K562 (cell line): Measurements from ENCODE around the gene AURKB. TPM values are rescaled to one million over a fixed set of nuclear protein-coding genes. Genes with fewer than 3 reads are reported as not detected.

Experiments used
- ATF4 ChIP-seq: fragments of 450-650 bp; formaldehyde crosslinking; IDR thresholded peaks from 2 replicates; pipeline ENCODE4 v1.4.0; 2022; ENCODE audit warnings: mild to moderate bottlenecking, moderate library complexity
- CEBPZ ChIP-seq: fragments of 150-350 bp; IDR thresholded peaks from 2 replicates; pipeline ENCODE4 v1.6.1; 2014; ENCODE audit warnings: low read depth, mild to moderate bottlenecking, low read length, borderline replicate concordance
- DACH1 ChIP-seq: fragments of 450-650 bp; IDR thresholded peaks from 2 replicates; pipeline ENCODE4 v1.6.1; 2018; ENCODE audit not compliant: partially characterized antibody
- HIVEP1 ChIP-seq: fragments of 250-450 bp; sonication (Bioruptor Pico); IDR thresholded peaks from 2 replicates; pipeline ENCODE4 v1.4.0; 2020; ENCODE audit warnings: mild to moderate bottlenecking
- KAT2B ChIP-seq: IDR thresholded peaks from one replicate; pipeline ENCODE4 v1.6.1; 2012; ENCODE audit warnings: low read depth, mild to moderate bottlenecking, control low read depth, inconsistent platforms, low read length, moderate library complexity
- KLF13 ChIP-seq: fragments of 450-650 bp; IDR thresholded peaks from 2 replicates; pipeline ENCODE4 v1.6.1; 2016; ENCODE audit warnings: missing genetic modification characterization, low read depth, mild to moderate bottlenecking, missing compliant biosample characterization, moderate library complexity, borderline replicate concordance
- NR4A1 ChIP-seq, 2 experiments: fragments of 250-450 bp in 1 of 2; fragments of 450-650 bp in 1 of 2; sonication (Bioruptor Pico) in 1 of 2; IDR thresholded peaks; 2 replicates each; pipeline versions ENCODE4 v1.4.0 to v1.6.1; 2016 to 2020; ENCODE audit warnings: mild to moderate bottlenecking in 2 of 2, missing compliant biosample characterization in 1 of 2, missing genetic modification characterization in 1 of 2, moderate library complexity in 1 of 2
- SIN3A ChIP-seq, 2 experiments: fragments of 150-350 bp in 1 of 2; IDR thresholded peaks; 2 replicates each; pipeline ENCODE4 v1.6.1; 2011 to 2016; ENCODE audit warnings: borderline replicate concordance in 2 of 2, low read depth in 2 of 2, low read length in 2 of 2, mild to moderate bottlenecking in 2 of 2, moderate library complexity in 2 of 2; ENCODE audit not compliant: control insufficient read depth in 1 of 2
- TAF1 ChIP-seq: IDR thresholded peaks from 2 replicates; pipeline ENCODE4 v1.6.1; 2011; ENCODE audit warnings: mild to moderate bottlenecking, low read length, moderate library complexity; ENCODE audit not compliant: insufficient read depth, control insufficient read depth, severe bottlenecking; ENCODE audit errors: extremely low read depth
- ZBTB5 ChIP-seq: fragments of 450-650 bp; IDR thresholded peaks from 2 replicates; pipeline ENCODE4 v1.6.1; 2017; ENCODE audit warnings: antibody characterized with exemption
- ZKSCAN1 ChIP-seq: fragments of 150-350 bp; IDR thresholded peaks from 2 replicates; pipeline ENCODE4 v1.6.1; 2016; ENCODE audit warnings: low read depth, low read length
- ZNF57 ChIP-seq: fragments of 450-650 bp; formaldehyde crosslinking; IDR thresholded peaks from 2 replicates; pipeline ENCODE4 v1.4.0; 2020; ENCODE audit warnings: mild to moderate bottlenecking, moderate library complexity
- ZNF609 ChIP-seq: sonication (generic); formaldehyde crosslinking; IDR thresholded peaks from 2 replicates; pipeline ENCODE4 v1.8.1; 2023; ENCODE audit warnings: missing genetic modification reagents, mild to moderate bottlenecking, borderline replicate concordance
- ZNF780A ChIP-seq: fragments of 250-450 bp; sonication (Bioruptor Pico); IDR thresholded peaks from 2 replicates; pipeline ENCODE4 v1.5.0; 2021; ENCODE audit warnings: mild to moderate bottlenecking
- polyA plus RNA-seq, 8 experiments: library from polyadenylated mRNA; depleted of rRNA in 4 of 8; stranded (reverse) in 5 of 8; unstranded in 3 of 8; fragments of >200 nt; fragmentation: Nextera tagmentation in 2 of 8; fragmentation: Illumina TruSeq in 1 of 8; extraction: Ambion mirVana in 2 of 8; extraction: Trizol in 1 of 8; gene quantifications; 2 replicates each; pipeline versions ENCODE4 v1.2.1 to v1.2.3, GENCODE V29; 2011 to 2014; ENCODE audit warnings: inconsistent platforms in 1 of 8, missing spikeins in 1 of 8
- total RNA-seq, 7 experiments: library from RNA; depleted of rRNA in 6 of 7; stranded (reverse); fragments of >200 nt in 6 of 7; fragmentation: Illumina TruSeq in 2 of 7; extraction: Trizol in 2 of 7; gene quantifications; 2 replicates each; pipeline versions ENCODE4 v1.2.1 to v1.2.3, GENCODE V29; 2011 to 2021; ENCODE audit warnings: low replicate concordance in 1 of 7

AURKB gene
- total and polyA plus RNA-seq, 9 of the 15 experiments (the other 6 are each of a cell fraction or from before 2014, with no cell fraction given): 27.2 to 114 (median 74.8) TPM

- no peak for TF ChIP-seq ZBTB5
- no peak for TF ChIP-seq ZNF609 (CRISPR knock-in tag)
- peak; percentile 71 for TF ChIP-seq TAF1
- TF ChIP-seq ZNF780A (CRISPR knock-in tag): no peak
- no peak for TF ChIP-seq ZNF57
- peak; percentile 88 to 97 for TF ChIP-seq SIN3A (IDR thresholded peaks at IDR 0.05; ENCODE audit: borderline replicate concordance in 2 of 2, control insufficient read depth in 1 of 2, low read depth in 2 of 2, low read length in 2 of 2)
- TF ChIP-seq ZKSCAN1: 0 out of 2 replicates have a peak, but pooled peaks have one; percentile 24
- TF ChIP-seq KLF13 (tag): no peak
- no peak for TF ChIP-seq KAT2B
- TF ChIP-seq DACH1: no peak
- TF ChIP-seq ATF4: peak; percentile 51; the same call in 1 of the 2 replicates
- TF ChIP-seq HIVEP1: no peak
- TF ChIP-seq CEBPZ: no peak
- TF ChIP-seq NR4A1 (CRISPR knock-in tag; IDR thresholded peaks at IDR 0.05): no peak
- TF ChIP-seq NR4A1 (tag; IDR thresholded peaks at IDR 0.05): no peak
Observed at GRCh38 chr17:8248751-8249607, 38.6 kb upstream of the AURKB start, which contains the start of gene PFAS (continued).
